Left lung (tissue), 10 donors: ENCODE data around the gene MED27. TPM values are rescaled to one million over a fixed set of nuclear protein-coding genes. Genes with fewer than 3 reads are reported as not detected.

Experiments used
- ATAC-seq: fragments of 200-7000 bp; cut with Tn5 transposase; one replicate; pipeline ENCODE4 v1.9.1; 2020; ENCODE audit warnings: moderate library complexity
- DNase-seq, 4 donors: peaks; one replicate each; pipeline ENCODE4 v3.0.0-alpha.2; 2013 to 2020
- H3K27ac ChIP-seq, 2 donors: fragments of 200-600 bp; sonication (generic) in 1 of 2; one replicate each; pipeline versions ENCODE4 v1.5.0 to v1.8.0; 2020 to 2021
- H3K27me3 ChIP-seq, 2 donors: fragments of 200-600 bp; sonication (generic) in 1 of 2; one replicate each; pipeline versions ENCODE4 v1.5.0 to v1.8.0; 2020 to 2021
- H3K36me3 ChIP-seq, 2 donors: fragments of 200-600 bp; sonication (generic) in 1 of 2; one replicate each; pipeline versions ENCODE4 v1.5.0 to v1.8.0; 2020 to 2021
- H3K4me1 ChIP-seq, 2 donors: fragments of 200-600 bp; one replicate each; pipeline ENCODE4 v1.8.0; 2021
- H3K4me3 ChIP-seq, 2 donors: fragments of 200-600 bp; sonication (generic) in 1 of 2; one replicate each; pipeline versions ENCODE4 v1.5.0 to v1.8.0; 2020 to 2021; ENCODE audit warnings: mild to moderate bottlenecking in 1 of 2
- H3K9me3 ChIP-seq, 2 donors: fragments of 200-600 bp; sonication (generic) in 1 of 2; one replicate each; pipeline versions ENCODE4 v1.5.0 to v1.8.0; 2020 to 2021
- CTCF ChIP-seq, 2 donors: fragments of 200-600 bp; sonication (generic) in 1 of 2; IDR thresholded peaks; one replicate each; pipeline versions ENCODE4 v1.5.0 to v1.8.0; 2021; ENCODE audit warnings: antibody characterized with exemption in 2 of 2
- intact Hi-C, 2 donors: fragments of 100-400 bp; cut with DNase I; formaldehyde crosslinking; loops; one replicate each; pipeline versions ENCODE4 v1.11.2 to v1.14.2; 2022
- polyA plus RNA-seq, 6 donors: library from polyadenylated mRNA; unstranded; fragments of 120-200 nt; gene quantifications; one replicate each; pipeline ENCODE4 v1.2.1, GENCODE V29; 2013; ENCODE audit not compliant: insufficient read length in 6 of 6
- total RNA-seq, 2 donors: library from RNA; stranded (reverse); fragmentation: NEBNext Ultra II Directional; extraction: Animal tissue kit (Norgen Biotek cat#: 25700); gene quantifications; one replicate each; pipeline ENCODE4 v1.2.1, GENCODE V29; 2021
- donor health status: DM: no; HTN: yes; CAD: no.
- donor health status: DM: no; HTN: no; CAD: no.

MED27 gene
- total and polyA plus RNA-seq, 8 donors: 12.5 to 18.6 (median 16.7) TPM

GRCh38 chr9:131987232-131987631 is 92.4 kb downstream of the MED27 start:
- no peak for ATAC-seq
- H3K4me1 ChIP-seq: no peaks in the 10 kb centered on the region

GRCh38 chr9:131986576-131986975 is 93.1 kb downstream of the MED27 start:
- DNase-seq (no peak), ATAC-seq (no peak)
- Histone ChIP-seq H3K36me3 (no peaks in the 10 kb centered on the region), H3K4me3 (no peak overlapping the region), H3K4me1 (no peaks in the 10 kb centered on the region), H3K27ac (no peak overlapping the region), H3K9me3 (no peaks in the 10 kb centered on the region), H3K27me3 (no peaks in the 10 kb centered on the region)
- intact Hi-C loops: no loop called here
- TF ChIP-seq CTCF (IDR thresholded peaks at IDR 0.05): no peak

More at GRCh38 chr9:131987232-131987631, 92.4 kb downstream of the MED27 start:
- H3K4me3 ChIP-seq: no peak overlapping the region
- no peaks in the 10 kb centered on the region for H3K9me3 ChIP-seq
- no peak for TF ChIP-seq CTCF (IDR thresholded peaks at IDR 0.05)
- H3K27ac ChIP-seq: no peak overlapping the region
- intact Hi-C loops: no loop called here
- DNase-seq: no peak
- no peaks in the 10 kb centered on the region for H3K36me3 ChIP-seq
- no peaks in the 10 kb centered on the region for H3K27me3 ChIP-seq

- H3K4me1 ChIP-seq: no peaks in the 10 kb centered on the region
- ATAC-seq (no peak), DNase-seq (no peak)
- no peaks in the 10 kb centered on the region for H3K27me3 ChIP-seq
- H3K4me3 ChIP-seq: no peak overlapping the region
- no peaks in the 10 kb centered on the region for H3K9me3 ChIP-seq
- H3K27ac ChIP-seq: no peak overlapping the region
- no peaks in the 10 kb centered on the region for H3K36me3 ChIP-seq
- TF ChIP-seq CTCF (IDR thresholded peaks at IDR 0.05): no peak
- intact Hi-C loops: no loop called here
Observed at GRCh38 chr9:131986089-131986488, 93.6 kb downstream of the MED27 start.

- no peak overlapping the region for H3K4me3 ChIP-seq
- H3K9me3 ChIP-seq: no peaks in the 10 kb centered on the region
- no peaks in the 10 kb centered on the region for H3K27me3 ChIP-seq
- H3K36me3 ChIP-seq: no peaks in the 10 kb centered on the region
- H3K4me1 ChIP-seq: no peaks in the 10 kb centered on the region
- TF ChIP-seq CTCF (IDR thresholded peaks at IDR 0.05): no peak
- DNase-seq (no peak), ATAC-seq (no peak)
- no peak overlapping the region for H3K27ac ChIP-seq
- intact Hi-C loops: no loop called here
Observed at GRCh38 chr9:131984564-131984963, 95.1 kb downstream of the MED27 start.

- H3K27ac ChIP-seq: no peak overlapping the region
- no peaks in the 10 kb centered on the region for H3K4me1 ChIP-seq
- no peak for TF ChIP-seq CTCF (IDR thresholded peaks at IDR 0.05)
- H3K9me3 ChIP-seq: no peaks in the 10 kb centered on the region
- DNase-seq: no peak
- H3K4me3 ChIP-seq: no peak overlapping the region
- no peaks in the 10 kb centered on the region for H3K36me3 ChIP-seq
- no peak for ATAC-seq
- no peaks in the 10 kb centered on the region for H3K27me3 ChIP-seq
- intact Hi-C loops: no loop called here
Observed at GRCh38 chr9:131982671-131983239, 96.9 kb downstream of the MED27 start.
